ENCODE results near the gene PPM1F. TPM values are rescaled to one million over a fixed set of nuclear protein-coding genes. Genes with fewer than 3 reads are reported as not detected.
"Not testable (repeated sequence)": the region's sequence is repeated elsewhere in the genome, so short reads cannot be mapped to it uniquely, and the experiment has no call there.

PPM1F gene
- total RNA-seq, 2 donors from 2014 or later, result 33.1 TPM

DNA sequence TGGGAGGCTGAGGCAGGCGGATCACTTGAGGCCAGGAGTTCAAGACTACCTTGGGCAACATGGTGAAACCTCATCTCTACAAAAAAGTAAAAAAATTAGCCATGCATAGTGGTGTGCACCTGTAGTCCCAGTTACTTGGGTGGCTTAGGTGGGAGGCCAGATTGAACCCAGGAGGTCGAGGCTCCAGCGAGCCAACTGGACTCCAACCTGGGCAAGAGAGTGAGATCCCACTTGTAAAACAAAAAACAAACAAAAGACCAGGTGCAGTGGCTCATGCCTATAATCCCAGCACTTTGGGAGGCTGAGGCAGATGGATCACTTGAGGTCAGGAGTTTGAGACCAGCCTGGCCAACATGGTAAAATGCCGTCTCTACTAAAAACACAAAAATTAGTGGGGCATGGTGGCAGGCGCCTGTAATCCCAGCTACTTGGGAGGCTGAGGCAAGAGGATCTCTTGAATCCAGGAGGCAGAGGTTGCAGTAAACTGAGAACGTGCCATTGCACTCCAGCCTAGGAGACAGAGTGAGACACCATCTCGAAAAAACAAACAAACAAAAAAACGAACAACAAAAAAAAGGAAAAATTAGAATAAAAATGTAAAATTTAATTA, 38.5 kb downstream of the PPM1F start:
- DNase-seq; intact Hi-C loops (cut with DNase I); ATAC-seq: not testable (repeated sequence)

DNA sequence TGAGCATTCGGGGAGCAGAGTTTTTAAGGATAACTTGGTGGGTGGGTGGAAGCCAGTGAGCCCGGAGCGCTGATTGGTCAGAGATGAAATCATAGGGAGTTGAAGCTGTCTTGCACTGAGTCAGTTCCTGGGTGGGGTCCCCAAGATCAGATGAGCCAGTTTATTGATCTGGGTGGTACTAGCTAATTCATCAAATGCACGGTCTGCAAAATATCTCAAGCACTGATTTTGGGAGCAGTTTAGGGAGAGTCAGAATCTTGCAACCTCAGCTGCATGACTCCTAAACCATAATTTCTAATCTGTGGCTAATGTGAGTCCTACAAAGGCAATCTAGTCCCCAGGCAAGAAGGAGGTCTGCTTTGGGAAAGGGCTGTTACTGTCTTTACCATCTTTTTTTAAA, 42.3 kb downstream of the PPM1F start:
- DNase-seq; intact Hi-C loops (cut with DNase I); ATAC-seq: not testable (repeated sequence)

DNA sequence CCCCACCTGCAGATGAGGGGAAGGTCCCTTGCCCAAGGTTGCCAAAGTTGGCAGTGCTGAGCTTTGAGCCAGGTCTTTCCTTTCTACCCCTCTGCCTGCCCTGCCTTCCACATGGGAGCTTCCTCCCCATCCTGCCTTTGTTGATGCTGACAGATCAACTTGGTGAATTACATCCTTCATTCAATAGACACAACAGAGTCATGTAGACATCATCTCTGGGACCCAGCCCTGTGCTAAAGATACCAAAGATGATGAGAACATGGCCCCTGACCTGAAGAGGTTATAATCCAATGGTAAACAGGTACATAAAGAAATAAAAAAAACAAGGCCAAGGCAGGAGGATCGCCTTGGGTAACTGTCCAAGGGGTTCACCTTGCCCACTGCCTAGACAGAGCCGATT, 42.8 kb downstream of the PPM1F start:
- ATAC-seq, result no peak
- intact Hi-C loops (cut with DNase I), result no loop called here
- DNase-seq, result no peak

DNA sequence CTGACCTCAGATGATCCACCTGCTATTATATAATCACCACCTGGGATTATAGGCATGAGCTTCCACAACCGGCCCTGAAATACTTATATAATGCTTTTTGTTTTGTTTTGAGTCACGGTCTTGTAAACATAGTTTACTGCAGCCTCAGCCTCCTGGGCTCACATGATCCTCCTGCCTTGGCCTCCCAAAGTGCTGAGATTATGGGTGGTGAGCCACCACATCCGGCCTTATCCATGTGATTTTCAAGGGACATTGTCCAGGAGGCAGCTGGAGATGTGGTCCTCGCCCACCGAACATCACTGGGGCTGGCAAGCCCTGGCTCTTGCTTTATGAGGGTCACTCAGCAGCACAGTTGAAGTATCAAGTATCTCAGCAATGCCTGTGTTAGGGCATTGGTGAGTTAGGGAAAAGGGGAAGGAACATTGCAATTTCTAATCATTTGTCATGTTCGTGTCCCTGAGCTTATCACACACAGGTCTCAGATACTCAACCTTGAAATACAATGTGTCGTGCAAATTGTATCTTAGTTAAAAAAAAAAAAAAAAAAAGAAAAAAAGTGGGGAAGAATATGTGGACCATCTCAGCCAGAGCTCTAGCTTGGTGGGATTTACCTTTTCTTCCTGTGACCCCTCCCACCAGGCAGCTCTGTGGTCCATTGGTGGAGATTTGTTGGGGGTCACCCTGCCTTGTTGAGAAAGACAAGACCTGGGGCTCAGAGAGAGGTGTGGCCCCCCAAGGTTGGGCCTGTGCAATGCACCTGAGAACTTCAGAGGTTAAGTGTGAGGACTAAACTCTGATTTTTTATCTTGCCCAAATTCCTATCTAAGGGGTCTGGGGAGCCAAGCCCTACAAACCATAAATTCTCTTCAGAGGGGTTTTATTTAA, 44.8 kb downstream of the PPM1F start:
- ATAC-seq (no peak), DNase-seq (no peak)
- intact Hi-C loops (cut with DNase I), result no loop called here

DNA sequence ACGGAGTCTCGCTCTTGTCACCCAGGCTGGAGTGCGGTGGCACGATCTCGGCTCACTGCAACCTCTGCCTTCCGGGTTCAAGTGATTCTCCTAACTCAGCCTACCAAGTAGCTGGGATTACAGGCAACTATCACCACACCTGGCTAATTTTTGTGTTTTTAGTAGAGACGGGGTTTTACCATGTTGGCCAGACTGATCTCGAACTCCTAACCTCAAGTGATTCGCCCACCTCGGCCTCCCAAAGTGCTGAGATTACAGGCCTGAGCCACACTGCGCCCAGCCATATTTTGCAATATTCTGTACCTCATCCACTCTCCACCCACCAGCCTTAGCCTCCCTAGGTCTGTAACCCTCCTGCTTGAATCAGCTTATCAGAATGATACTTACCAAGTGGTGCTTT, 47.4 kb downstream of the PPM1F start:
- intact Hi-C loops (cut with DNase I); ATAC-seq; DNase-seq: not testable (repeated sequence)

DNA sequence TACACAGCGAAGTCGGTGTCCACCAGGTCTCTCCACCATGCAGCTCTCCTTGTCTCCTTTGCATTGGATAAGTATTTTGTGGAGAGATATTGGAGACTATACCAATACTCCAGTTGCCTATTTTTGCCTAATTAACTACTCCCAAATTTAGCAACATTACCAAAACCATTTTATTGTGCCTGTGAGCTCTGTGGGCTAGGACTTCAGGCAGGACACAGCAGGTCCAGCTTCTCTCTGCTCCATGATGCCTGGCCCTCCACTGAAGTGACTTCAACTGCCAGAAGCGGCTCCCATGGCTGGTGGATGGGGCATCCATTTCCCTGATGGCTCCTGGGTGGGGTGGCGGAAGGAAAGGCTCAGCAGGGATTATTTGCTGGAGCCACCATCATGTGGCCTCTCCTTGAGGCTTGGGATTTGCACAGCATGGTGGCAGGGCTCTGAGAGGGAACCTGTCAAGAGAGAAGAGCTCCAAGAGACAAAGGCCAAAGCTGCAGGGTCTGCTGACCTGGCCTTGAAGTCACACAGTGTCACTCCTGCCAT, 48.3 kb downstream of the PPM1F start:
- DNase-seq, result no peak
- intact Hi-C loops (cut with DNase I), result no loop called here
- ATAC-seq, result no peak

DNA sequence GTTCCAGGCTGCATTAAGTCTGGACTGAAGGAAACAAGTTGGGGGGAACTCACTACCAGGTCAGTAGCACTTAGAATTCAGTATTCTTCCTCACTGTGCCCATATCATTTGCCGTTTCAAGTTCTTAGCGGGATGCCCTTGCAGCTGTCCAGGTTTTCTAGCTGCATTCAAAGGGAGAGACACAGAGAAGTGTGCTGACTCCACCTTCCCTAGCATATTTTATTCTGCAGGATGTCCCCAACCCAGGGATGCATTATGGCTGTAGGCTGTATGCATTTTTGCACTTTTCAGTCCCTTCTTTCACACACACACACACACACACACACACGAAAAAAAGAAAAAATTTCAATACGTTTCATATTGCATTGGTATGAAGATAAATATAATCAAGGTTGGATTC, 49.4 kb downstream of the PPM1F start:
- no peak for DNase-seq
- no peak for ATAC-seq
- intact Hi-C loops (cut with DNase I), result no loop called here

DNA sequence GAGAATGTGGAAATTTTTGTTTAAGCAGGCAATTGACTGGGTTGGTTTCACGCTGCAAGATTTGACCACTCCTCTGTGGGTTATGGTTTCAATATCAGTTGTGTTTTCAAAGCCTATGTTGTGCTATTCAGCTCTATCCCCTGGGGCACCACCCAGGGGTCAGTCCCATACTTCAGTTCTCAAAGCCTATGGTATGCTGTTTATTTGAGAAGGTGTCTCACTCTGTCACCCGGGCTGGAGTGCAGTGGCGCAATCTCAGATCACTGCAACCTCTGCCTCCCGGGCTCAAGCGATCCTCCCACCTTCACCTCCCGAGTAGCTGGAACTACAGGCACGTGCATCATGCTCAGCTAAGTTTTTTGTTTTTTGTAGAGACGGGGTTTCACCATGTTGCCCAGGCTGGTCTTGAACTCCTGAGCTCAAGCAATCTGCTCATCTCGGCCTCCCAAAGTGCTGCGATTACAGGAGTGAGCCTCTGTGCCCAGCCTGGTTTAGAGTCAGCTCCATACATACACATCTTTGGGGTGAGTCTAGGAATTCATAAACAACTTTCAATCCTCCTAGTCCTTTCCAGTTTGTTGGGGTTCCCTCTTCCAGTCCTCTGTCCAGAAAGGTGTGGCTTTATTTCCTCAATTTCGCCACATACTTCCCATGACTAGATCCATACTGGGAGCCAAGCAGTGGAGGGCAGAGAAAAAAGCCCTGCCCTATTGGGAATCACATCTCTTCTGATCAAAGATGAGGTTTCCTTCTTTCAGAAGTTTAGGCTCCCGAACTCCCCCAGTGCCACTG, 50.2 kb downstream of the PPM1F start:
- ATAC-seq, result no peak
- intact Hi-C loops (cut with DNase I), result no loop called here
- DNase-seq, result no peak

DNA sequence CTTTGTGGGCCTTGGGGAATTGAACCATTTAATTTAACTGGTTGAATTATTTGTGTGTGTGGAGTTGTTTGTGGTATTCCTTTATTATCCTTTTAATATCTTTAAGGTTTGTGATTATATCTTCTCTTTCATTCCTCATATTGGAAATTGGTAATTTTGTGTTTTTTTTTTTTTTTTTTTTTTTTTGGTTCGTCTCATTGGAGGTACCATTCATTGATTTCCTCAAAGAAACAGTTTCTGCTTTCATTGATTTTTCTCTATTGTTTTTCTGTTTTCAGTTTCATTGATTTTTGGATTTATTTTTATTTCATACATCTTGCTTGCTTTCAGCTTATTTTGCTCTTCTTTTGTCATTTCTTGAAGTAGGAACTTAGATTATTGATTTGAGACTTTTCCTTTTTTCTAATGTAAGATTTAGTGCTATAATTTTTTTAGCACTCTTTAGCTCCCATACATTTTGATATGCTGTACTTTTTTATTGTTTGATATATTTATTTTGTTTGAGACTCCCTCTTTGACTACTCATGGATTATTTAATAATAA, 54.2 kb downstream of the PPM1F start:
- intact Hi-C loops (cut with DNase I), result no loop called here
- DNase-seq (no peak), ATAC-seq (no peak)

DNA sequence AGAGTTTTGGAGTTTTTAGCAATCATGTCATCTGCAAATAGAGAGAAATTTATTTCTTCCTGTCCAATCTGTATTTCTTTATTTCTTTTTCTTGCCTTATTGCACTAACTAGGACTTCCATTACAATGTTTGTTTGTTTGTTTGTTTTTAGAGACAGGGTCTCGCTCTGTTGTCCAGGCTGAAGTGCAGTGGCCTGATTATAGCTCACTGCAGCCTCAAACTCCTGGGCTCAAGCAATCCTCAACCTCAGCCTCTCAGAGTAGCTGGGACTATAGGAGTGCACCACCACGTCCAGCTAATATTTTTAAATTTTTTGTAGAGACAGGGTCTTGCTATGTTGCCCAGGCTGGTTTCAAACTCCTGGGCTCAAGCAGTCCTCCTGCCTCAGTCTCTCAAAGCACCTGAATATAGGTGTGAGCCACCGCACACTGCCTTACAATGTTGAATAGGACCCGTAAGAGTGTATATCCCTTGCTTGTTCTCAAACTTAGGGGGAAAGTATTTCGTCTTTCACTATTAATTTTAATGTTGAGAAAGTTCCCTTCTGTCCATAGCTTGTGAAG, 55.6 kb downstream of the PPM1F start:
- no peak for ATAC-seq
- intact Hi-C loops (cut with DNase I), result no loop called here
- DNase-seq, result no peak

DNA sequence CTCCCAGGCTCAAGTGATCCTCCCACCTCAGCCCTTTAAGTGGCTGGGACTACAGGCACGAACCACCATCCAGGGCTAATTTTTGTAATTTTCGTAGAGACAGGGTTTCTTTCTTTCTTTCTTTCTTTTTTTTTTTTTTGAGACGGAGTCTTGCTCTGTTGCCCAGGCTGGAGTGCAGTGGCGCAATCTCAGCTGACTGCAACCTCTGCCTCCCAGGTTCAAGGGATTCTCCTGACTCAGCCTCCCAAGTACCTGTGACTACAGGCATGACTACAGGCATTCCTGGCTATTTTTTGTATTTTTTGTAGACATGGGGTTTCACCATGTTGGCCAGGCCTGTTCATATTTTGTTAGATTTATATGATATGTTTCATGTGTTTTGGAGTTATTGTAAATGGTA, 56.4 kb downstream of the PPM1F start:
- ATAC-seq; intact Hi-C loops (cut with DNase I); DNase-seq: not testable (repeated sequence)

DNA sequence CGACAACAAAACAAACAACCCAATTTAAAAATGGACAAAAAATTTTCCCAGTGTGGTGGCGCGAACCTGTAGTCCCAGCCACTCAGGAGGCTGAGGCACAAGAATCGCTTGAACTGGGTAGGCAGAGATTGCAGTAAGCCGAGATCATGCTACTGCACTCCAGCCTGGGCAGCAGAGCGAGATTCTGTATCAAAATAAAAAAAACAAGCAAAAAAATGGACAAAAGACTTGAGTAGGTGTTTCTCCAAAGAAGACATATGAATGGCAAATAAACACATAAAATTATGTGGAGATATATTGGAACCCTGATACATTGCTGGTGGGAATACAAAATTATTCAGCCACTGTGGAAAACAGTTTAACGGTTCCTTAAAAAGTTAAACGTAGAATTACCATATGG, 57.8 kb downstream of the PPM1F start:
- no peak for DNase-seq
- ATAC-seq, result no peak
- intact Hi-C loops (cut with DNase I), result no loop called here

DNA sequence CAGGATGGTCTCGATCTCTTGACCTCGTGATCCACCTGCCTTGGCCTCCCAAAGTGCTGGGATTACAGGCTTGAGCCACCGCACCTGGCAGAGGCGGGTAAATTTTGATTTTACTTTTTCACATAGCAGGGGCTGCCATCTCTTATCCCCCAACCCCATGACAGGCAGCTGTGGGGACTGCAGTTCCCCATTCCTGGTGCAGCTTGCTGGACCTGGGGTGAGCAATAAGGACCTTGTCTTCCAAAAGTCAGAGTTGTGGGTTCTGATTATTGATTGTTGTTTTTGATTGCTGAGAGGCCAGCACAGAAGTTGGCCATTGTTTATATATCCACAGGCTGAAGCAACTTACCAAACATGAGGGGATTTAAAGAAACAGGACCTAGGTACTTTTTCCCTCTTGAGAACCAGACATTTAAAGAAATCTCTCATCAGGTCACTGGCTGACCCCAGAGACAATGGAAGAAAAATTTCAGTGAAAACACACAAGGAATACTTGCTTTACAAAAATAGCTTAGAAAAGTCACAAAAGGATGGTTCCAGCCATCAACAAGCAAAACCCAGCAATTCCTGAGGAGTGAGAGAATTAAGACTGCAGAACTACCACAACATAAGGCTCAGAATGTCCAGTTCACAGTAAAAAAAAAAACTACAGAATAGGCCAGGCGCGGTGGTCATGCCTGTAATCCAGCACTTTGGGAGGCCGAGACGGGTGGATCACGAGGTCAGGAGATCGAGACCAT, 63.2 kb downstream of the PPM1F start:
- DNase-seq, result no peak
- intact Hi-C loops (cut with DNase I), result no loop called here
- no peak for ATAC-seq

DNA sequence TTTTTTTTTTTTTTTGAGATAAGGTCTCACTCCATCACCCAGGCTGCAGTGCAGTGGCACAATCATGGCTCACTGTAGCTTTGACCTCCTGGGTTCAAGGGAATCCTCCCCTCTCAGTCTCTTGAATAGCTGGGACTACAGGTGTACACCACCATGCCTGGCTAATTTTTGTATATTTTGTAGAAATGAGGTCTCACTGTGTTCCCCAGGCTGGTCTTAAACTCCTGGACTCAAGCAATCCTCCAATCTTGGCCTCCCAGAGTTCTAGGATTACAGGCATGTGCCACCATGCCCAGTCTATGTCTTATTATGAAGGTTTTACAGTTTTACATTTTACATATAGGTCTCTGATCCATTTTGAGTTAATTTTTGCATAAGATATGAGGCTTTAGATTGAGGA, 64.8 kb downstream of the PPM1F start:
- ATAC-seq, result no peak
- DNase-seq, result no peak
- intact Hi-C loops (cut with DNase I), result no loop called here

DNA sequence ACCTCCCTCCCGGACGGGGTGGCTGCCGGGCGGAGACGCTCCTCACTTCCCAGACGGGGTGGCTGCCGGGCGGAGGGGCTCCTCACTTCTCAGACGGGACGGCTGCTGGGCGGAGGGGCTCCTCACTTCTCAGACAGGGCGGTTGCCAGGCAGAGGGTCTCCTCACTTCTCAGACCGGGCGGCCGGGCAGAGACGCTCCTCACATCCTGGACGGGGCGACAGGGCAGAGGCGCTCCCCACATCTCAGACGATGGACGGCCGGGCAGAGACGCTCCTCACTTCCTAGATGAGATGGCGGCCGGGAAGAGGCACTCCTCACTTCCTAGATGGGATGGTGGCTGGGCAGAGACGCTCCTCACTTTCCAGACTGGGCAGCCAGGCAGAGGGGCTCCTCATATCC, 68.7 kb downstream of the PPM1F start:
- ATAC-seq; intact Hi-C loops (cut with DNase I); DNase-seq: not testable (repeated sequence)

DNA sequence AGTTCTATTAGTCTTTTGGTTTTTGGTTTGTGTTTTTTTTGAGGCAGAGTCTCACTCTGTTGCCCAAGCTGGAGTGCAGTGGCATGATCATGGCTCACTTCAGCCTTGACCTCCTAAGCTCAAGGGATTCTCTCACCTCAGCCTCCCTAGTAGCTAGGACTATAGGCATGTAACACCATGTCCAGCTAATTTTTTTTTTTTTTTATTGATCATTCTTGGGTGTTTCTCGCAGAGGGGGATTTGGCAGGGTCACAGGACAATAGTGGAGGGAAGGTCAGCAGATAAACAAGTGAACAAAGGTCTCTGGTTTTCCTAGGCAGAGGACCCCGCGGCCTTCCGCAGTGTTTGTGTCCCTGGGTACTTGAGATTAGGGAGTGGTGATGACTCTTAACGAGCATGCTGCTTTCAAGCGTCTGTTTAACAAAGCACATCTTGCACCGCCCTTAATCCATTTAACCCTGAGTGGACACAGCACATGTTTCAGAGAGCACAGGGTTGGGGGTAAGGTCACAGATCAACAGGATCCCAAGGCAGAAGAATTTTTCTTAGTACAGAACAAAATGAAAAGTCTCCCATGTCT, 69.8 kb downstream of the PPM1F start:
- ATAC-seq; DNase-seq; intact Hi-C loops (cut with DNase I): not testable (repeated sequence)

DNA sequence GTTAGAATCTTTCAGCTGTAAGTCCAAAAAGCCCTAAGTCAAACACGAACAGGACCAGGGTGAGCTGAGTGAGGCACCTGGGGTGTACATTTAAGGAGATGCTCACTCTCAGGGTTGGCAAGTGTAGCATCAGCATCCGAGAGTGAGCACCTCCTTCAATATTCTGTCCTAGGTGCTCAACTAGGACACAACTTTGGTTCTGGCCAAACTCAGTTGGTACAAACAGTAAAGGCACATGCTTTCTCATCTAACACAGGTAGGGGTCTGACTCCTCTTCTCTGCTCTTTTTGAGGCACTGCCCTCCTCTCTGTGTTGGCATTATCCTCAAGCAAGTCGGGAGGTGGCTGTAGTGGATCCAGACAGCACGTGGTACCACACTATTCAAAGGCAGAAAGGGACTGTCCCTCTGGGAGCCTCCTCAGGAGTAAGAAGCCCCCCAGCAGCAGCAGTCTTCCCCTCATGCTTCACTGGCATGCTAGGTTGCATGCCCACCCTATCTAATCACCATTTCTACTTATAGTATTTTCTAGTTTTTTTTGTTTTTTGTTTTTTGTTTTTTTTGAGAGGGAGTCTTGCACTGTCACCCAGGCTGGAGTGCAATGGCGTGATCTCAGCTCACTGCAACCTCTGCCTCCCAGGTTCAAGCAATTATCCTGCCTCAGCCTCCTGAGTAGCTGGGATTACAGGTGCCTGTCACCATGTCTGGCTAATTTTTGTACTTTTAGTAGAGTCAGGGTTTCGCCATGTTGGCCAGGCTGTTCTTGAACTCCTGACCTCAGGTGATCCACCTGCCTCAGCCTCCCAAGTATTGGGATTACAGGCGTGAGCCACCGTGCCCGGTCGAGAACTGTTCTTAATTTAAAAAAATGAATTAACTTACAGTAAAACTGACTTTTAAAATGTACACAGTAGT, 70.6 kb downstream of the PPM1F start:
- ATAC-seq (no peak), DNase-seq (no peak)
- intact Hi-C loops (cut with DNase I), result no loop called here

Data from left cardiac atrium (tissue), 4 donors.